Panc1 (cell line): Measurements from ENCODE around the gene CATSPERD. TPM values are rescaled to one million over a fixed set of nuclear protein-coding genes. Genes with fewer than 3 reads are reported as not detected.

Source experiments
- ATAC-seq: fragments of 200-7000 bp; cut with Tn5 transposase; 2 replicates; pipeline ENCODE4 v1.9.1; 2020; ENCODE audit warnings: mild to moderate bottlenecking, moderate library complexity
- BruUV-seq: library from RNA; stranded (reverse); fragments of 400-500 nt; replicated peaks from 2 replicates; lab custom pipeline; 2021; lab: Mats Ljungman, UMichigan
- CTCF ChIA-PET: fragments of 300-600 bp; sonication (Branson Sonifier 250); formaldehyde crosslinking; loops from one replicate; lab custom pipeline; 2022; ENCODE audit warnings: antibody characterized with exemption; lab: Charles Lee
- POLR2A ChIA-PET: fragments of 300-600 bp; sonication (Branson Sonifier 250); formaldehyde crosslinking; loops from one replicate; lab custom pipeline; 2022; ENCODE audit warnings: antibody characterized with exemption; lab: Charles Lee
- DNase-seq: peaks from one replicate; pipeline ENCODE4 v3.0.0-alpha.2; 2010; ENCODE audit warnings: low read depth, low spot score
- H3K27ac ChIP-seq: 2 replicates; pipeline ENCODE4 v1.5.1; 2011; ENCODE audit warnings: mild to moderate bottlenecking, low read length, inconsistent platforms
- H3K27me3 ChIP-seq: fragments of 200-500 bp; sonication (Bioruptor generic); 2 replicates; pipeline ENCODE4 v1.6.0; 2014; ENCODE audit warnings: low read length, inconsistent platforms; ENCODE audit not compliant: control insufficient read depth, insufficient read depth
- H3K36me3 ChIP-seq: fragments of 200-500 bp; sonication (Bioruptor generic); 2 replicates; pipeline ENCODE4 v1.5.1; 2014; ENCODE audit warnings: inconsistent platforms, mild to moderate bottlenecking, low read length, moderate library complexity; ENCODE audit not compliant: control insufficient read depth, insufficient read depth
- H3K4me1 ChIP-seq: 2 replicates; pipeline ENCODE4 v1.5.1; 2011; ENCODE audit warnings: inconsistent platforms, mild to moderate bottlenecking, low read length, moderate library complexity; ENCODE audit not compliant: control insufficient read depth, insufficient read depth
- H3K4me3 ChIP-seq, 2 experiments: 2 replicates each; pipeline ENCODE4 v1.5.1; 2011 to 2012; ENCODE audit warnings: low read depth in 2 of 2, low read length in 2 of 2, mild to moderate bottlenecking in 2 of 2, inconsistent platforms in 1 of 2, moderate library complexity in 1 of 2
- H3K9me3 ChIP-seq: fragments of 200-500 bp; sonication (Bioruptor generic); 2 replicates; pipeline ENCODE4 v1.5.1; 2014; ENCODE audit warnings: low read depth, mild to moderate bottlenecking, inconsistent platforms, low read length, moderate library complexity; ENCODE audit not compliant: control insufficient read depth, insufficient read depth
- CTCF ChIP-seq: fragments of 450-650 bp; IDR thresholded peaks from 2 replicates; pipeline ENCODE4 v1.5.1; 2017; ENCODE audit warnings: mild to moderate bottlenecking
- POLR2AphosphoS5 ChIP-seq: IDR thresholded peaks from 2 replicates; pipeline ENCODE4 v1.6.1; 2012; ENCODE audit warnings: mild to moderate bottlenecking, low read depth, low read length, moderate library complexity
- REST ChIP-seq, 2 experiments: IDR thresholded peaks; 2 replicates each; pipeline ENCODE4 v1.6.1; 2011 to 2012; ENCODE audit warnings: low read depth in 2 of 2, control low read depth in 1 of 2, low read length in 1 of 2, mild to moderate bottlenecking in 1 of 2, moderate library complexity in 1 of 2; ENCODE audit not compliant: insufficient read depth in 1 of 2
- SIN3A ChIP-seq: IDR thresholded peaks from 2 replicates; pipeline ENCODE4 v1.6.1; 2012; ENCODE audit warnings: low read depth, mild to moderate bottlenecking, low read length, moderate library complexity, borderline replicate concordance; ENCODE audit not compliant: insufficient read depth
- TCF7L2 ChIP-seq: IDR thresholded peaks from 2 replicates; pipeline ENCODE4 v1.6.1; 2011; ENCODE audit warnings: mild to moderate bottlenecking, low read depth, low read length, inconsistent platforms
- in situ Hi-C: cut with HindIII; loops from 2 replicates; pipeline ENCODE4 v1.10.0; 2016; ENCODE audit warnings: low sequenced_read_pairs, low pct_unique_long_range_greater_than_20kb
- intact Hi-C: fragments of 100-400 bp; cut with micrococcal nuclease; formaldehyde crosslinking; loops from one replicate; pipeline ENCODE4 v1.10.0; 2022; ENCODE audit not compliant: unreplicated experiment
- total RNA-seq: library from RNA; stranded (reverse); gene quantifications from one replicate; pipeline ENCODE4 v1.2.1, GENCODE V29; 2021; ENCODE audit not compliant: unreplicated experiment

CATSPERD gene
- total RNA-seq, 1 experiment from 2014 or later: 0.08 TPM

GRCh38 chr19:5719274-5719960 is 1.0 kb upstream of the CATSPERD start:
- in situ Hi-C loops: no loop called here
- ATAC-seq: peak; percentile 1; the same call in 1 of the 2 replicates

More at GRCh38 chr19:5719274-5719960, 1.0 kb upstream of the CATSPERD start:
- intact Hi-C loops: no loop called here
- DNase-seq: no peak
- BruUV-seq: TSS peak; percentile 91
- TF ChIP-seq SIN3A: 0 out of 2 replicates have a peak, but pooled peaks have one; percentile 3
- no peak for TF ChIP-seq REST (IDR thresholded peaks at IDR 0.05; ENCODE audit: insufficient read depth in 1 of 2, low read depth in 2 of 2, low read length in 1 of 2)
- no peak for TF ChIP-seq CTCF
- no peak for TF ChIP-seq POLR2AphosphoS5
- TF ChIP-seq TCF7L2: no peak
- CTCF ChIA-PET: no interaction called here
- Histone ChIP-seq H3K9me3 (no peaks in the 10 kb centered on the region), H3K27me3 (no peaks in the 10 kb centered on the region), H3K36me3 (peaks cover 3% of the 10 kb centered on the region; the same call in 1 of the 2 replicates), H3K27ac (peak overlapping the region; percentile 96), H3K4me1 (peaks cover 8% of the 10 kb centered on the region; the same call in 1 of the 2 replicates), H3K4me3 (peak overlapping the region; percentile 96 to 98)
- POLR2A ChIA-PET: interaction anchor here (0.7 kb wide), 1 partner anchor 129 kb away, joined by 3 read pairs; no protein-coding TSS in a partner anchor
